GM23338 (cell line): ENCODE results near the gene IPCEF1.

Experiments used
- CREB1 ChIP-seq: fragments of 250-450 bp; sonication (Bioruptor Pico); IDR thresholded peaks from 2 replicates; pipeline ENCODE4 v1.5.0; 2020; ENCODE audit warnings: low read depth, mild to moderate bottlenecking, moderate library complexity
- ETS1 ChIP-seq: IDR thresholded peaks from 2 replicates; pipeline ENCODE4 v1.6.1; 2016; ENCODE audit warnings: antibody characterized with exemption
- EZH2 ChIP-seq: fragments of 200-600 bp; sonication (generic); IDR thresholded peaks from one replicate; pipeline ENCODE4 v1.8.0; 2017; ENCODE audit warnings: antibody characterized with exemption, mild to moderate bottlenecking, low read depth; ENCODE audit not compliant: unreplicated experiment
- EZH2phosphoT487 ChIP-seq: fragments of 200-600 bp; sonication (generic); IDR thresholded peaks from one replicate; pipeline ENCODE4 v1.8.1; 2018; ENCODE audit warnings: antibody characterized with exemption; ENCODE audit not compliant: unreplicated experiment
- JUNB ChIP-seq: IDR thresholded peaks from one replicate; pipeline ENCODE4 v1.6.1; 2016; ENCODE audit warnings: antibody characterized with exemption; ENCODE audit not compliant: unreplicated experiment
- NANOG ChIP-seq: IDR thresholded peaks from 2 replicates; pipeline ENCODE4 v1.6.1; 2016; ENCODE audit warnings: antibody characterized with exemption, borderline replicate concordance
- POLR2AphosphoS5 ChIP-seq: IDR thresholded peaks from 2 replicates; pipeline ENCODE4 v1.6.1; 2016; ENCODE audit warnings: antibody characterized with exemption, low read depth
- STAT1 ChIP-seq: IDR thresholded peaks from one replicate; pipeline ENCODE4 v1.6.1; 2016; ENCODE audit warnings: antibody characterized with exemption; ENCODE audit not compliant: unreplicated experiment
- ZNF114 ChIP-seq: fragments of 250-450 bp; sonication (Bioruptor Pico); IDR thresholded peaks from 2 replicates; pipeline ENCODE4 v1.5.0; 2020; ENCODE audit warnings: mild to moderate bottlenecking, moderate library complexity
- ZNF331 ChIP-seq: fragments of 250-450 bp; sonication (Bioruptor Pico); IDR thresholded peaks from 2 replicates; pipeline ENCODE4 v1.5.0; 2020; ENCODE audit warnings: low read depth, mild to moderate bottlenecking, moderate library complexity
- TF ChIP-seq, protein P1 (sequence below), 2 experiments: fragments of 200-600 bp in 1 of 2; sonication (generic) in 1 of 2; conservative IDR thresholded peaks; 2 replicates each; pipeline versions ENCODE4 v1.5.1 to v1.6.1; 2016 to 2017; ENCODE audit warnings: antibody characterized with exemption in 2 of 2, low read depth in 2 of 2, mild to moderate bottlenecking in 2 of 2, moderate library complexity in 1 of 2
- TF ChIP-seq, protein P2 (sequence below): IDR thresholded peaks from one replicate; pipeline ENCODE4 v1.6.1; 2018; ENCODE audit warnings: antibody characterized with exemption; ENCODE audit not compliant: unreplicated experiment
- TF ChIP-seq, protein P3 (sequence below): fragments of 250-450 bp; sonication (Bioruptor Pico); IDR thresholded peaks from 2 replicates; pipeline ENCODE4 v1.5.0; 2020; ENCODE audit warnings: mild to moderate bottlenecking, moderate library complexity

DNA sequence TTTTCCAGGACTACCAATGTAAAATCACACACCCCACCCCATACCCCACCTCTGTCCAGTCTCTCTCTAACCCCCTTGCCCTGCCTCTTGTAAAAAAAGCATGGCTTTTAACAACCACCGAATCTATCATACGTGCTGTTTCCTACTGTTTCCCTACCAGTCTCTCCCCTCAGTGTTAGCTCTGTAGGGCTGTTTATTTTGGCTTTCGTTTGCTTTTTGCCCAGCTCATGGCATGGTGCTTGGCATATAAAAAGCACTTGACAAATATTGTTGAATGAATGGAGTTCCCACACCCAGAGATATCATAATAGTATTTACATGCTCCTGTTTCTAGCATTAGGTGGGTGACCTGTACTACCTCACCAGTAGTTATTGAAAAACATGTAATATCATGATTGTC, 169.4 kb downstream of the IPCEF1 start:
- TF ChIP-seq, protein P1, sequence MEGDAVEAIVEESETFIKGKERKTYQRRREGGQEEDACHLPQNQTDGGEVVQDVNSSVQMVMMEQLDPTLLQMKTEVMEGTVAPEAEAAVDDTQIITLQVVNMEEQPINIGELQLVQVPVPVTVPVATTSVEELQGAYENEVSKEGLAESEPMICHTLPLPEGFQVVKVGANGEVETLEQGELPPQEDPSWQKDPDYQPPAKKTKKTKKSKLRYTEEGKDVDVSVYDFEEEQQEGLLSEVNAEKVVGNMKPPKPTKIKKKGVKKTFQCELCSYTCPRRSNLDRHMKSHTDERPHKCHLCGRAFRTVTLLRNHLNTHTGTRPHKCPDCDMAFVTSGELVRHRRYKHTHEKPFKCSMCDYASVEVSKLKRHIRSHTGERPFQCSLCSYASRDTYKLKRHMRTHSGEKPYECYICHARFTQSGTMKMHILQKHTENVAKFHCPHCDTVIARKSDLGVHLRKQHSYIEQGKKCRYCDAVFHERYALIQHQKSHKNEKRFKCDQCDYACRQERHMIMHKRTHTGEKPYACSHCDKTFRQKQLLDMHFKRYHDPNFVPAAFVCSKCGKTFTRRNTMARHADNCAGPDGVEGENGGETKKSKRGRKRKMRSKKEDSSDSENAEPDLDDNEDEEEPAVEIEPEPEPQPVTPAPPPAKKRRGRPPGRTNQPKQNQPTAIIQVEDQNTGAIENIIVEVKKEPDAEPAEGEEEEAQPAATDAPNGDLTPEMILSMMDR (conservative IDR thresholded peaks at IDR 0.05; ENCODE audit: low read depth in 2 of 2): no peak
- TF ChIP-seq EZH2: no peak
- TF ChIP-seq POLR2AphosphoS5: no peak
- TF ChIP-seq, protein P2, sequence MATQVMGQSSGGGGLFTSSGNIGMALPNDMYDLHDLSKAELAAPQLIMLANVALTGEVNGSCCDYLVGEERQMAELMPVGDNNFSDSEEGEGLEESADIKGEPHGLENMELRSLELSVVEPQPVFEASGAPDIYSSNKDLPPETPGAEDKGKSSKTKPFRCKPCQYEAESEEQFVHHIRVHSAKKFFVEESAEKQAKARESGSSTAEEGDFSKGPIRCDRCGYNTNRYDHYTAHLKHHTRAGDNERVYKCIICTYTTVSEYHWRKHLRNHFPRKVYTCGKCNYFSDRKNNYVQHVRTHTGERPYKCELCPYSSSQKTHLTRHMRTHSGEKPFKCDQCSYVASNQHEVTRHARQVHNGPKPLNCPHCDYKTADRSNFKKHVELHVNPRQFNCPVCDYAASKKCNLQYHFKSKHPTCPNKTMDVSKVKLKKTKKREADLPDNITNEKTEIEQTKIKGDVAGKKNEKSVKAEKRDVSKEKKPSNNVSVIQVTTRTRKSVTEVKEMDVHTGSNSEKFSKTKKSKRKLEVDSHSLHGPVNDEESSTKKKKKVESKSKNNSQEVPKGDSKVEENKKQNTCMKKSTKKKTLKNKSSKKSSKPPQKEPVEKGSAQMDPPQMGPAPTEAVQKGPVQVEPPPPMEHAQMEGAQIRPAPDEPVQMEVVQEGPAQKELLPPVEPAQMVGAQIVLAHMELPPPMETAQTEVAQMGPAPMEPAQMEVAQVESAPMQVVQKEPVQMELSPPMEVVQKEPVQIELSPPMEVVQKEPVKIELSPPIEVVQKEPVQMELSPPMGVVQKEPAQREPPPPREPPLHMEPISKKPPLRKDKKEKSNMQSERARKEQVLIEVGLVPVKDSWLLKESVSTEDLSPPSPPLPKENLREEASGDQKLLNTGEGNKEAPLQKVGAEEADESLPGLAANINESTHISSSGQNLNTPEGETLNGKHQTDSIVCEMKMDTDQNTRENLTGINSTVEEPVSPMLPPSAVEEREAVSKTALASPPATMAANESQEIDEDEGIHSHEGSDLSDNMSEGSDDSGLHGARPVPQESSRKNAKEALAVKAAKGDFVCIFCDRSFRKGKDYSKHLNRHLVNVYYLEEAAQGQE: no peak
- TF ChIP-seq EZH2phosphoT487: no peak
- TF ChIP-seq ZNF114 (CRISPR knock-in tag): no peak
- TF ChIP-seq ETS1: no peak
- no peak for TF ChIP-seq JUNB
- TF ChIP-seq ZNF331: no peak
- no peak for TF ChIP-seq CREB1 (CRISPR knock-in tag)
- TF ChIP-seq STAT1: no peak
- TF ChIP-seq, protein P3, sequence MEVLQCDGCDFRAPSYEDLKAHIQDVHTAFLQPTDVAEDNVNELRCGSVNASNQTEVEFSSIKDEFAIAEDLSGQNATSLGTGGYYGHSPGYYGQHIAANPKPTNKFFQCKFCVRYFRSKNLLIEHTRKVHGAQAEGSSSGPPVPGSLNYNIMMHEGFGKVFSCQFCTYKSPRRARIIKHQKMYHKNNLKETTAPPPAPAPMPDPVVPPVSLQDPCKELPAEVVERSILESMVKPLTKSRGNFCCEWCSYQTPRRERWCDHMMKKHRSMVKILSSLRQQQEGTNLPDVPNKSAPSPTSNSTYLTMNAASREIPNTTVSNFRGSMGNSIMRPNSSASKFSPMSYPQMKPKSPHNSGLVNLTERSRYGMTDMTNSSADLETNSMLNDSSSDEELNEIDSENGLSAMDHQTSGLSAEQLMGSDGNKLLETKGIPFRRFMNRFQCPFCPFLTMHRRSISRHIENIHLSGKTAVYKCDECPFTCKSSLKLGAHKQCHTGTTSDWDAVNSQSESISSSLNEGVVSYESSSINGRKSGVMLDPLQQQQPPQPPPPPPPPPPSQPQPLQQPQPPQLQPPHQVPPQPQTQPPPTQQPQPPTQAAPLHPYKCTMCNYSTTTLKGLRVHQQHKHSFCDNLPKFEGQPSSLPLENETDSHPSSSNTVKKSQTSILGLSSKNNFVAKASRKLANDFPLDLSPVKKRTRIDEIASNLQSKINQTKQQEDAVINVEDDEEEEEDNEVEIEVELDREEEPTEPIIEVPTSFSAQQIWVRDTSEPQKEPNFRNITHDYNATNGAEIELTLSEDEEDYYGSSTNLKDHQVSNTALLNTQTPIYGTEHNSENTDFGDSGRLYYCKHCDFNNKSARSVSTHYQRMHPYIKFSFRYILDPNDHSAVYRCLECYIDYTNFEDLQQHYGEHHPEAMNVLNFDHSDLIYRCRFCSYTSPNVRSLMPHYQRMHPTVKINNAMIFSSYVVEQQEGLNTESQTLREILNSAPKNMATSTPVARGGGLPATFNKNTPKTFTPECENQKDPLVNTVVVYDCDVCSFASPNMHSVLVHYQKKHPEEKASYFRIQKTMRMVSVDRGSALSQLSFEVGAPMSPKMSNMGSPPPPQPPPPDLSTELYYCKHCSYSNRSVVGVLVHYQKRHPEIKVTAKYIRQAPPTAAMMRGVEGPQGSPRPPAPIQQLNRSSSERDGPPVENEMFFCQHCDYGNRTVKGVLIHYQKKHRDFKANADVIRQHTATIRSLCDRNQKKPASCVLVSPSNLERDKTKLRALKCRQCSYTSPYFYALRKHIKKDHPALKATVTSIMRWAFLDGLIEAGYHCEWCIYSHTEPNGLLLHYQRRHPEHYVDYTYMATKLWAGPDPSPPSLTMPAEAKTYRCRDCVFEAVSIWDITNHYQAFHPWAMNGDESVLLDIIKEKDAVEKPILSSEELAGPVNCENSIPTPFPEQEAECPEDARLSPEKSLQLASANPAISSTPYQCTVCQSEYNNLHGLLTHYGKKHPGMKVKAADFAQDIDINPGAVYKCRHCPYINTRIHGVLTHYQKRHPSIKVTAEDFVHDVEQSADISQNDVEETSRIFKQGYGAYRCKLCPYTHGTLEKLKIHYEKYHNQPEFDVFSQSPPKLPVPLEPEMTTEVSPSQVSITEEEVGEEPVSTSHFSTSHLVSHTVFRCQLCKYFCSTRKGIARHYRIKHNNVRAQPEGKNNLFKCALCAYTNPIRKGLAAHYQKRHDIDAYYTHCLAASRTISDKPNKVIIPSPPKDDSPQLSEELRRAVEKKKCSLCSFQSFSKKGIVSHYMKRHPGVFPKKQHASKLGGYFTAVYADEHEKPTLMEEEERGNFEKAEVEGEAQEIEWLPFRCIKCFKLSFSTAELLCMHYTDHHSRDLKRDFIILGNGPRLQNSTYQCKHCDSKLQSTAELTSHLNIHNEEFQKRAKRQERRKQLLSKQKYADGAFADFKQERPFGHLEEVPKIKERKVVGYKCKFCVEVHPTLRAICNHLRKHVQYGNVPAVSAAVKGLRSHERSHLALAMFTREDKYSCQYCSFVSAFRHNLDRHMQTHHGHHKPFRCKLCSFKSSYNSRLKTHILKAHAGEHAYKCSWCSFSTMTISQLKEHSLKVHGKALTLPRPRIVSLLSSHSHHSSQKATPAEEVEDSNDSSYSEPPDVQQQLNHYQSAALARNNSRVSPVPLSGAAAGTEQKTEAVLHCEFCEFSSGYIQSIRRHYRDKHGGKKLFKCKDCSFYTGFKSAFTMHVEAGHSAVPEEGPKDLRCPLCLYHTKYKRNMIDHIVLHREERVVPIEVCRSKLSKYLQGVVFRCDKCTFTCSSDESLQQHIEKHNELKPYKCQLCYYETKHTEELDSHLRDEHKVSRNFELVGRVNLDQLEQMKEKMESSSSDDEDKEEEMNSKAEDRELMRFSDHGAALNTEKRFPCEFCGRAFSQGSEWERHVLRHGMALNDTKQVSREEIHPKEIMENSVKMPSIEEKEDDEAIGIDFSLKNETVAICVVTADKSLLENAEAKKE: no peak
- TF ChIP-seq NANOG: no peak
